ENCODE results near the gene WIZ.

GRCh38 chr19:15442142-15442920 is 7.4 kb downstream of the WIZ start:
- TF ChIP-seq POLR2A (IDR thresholded peaks at IDR 0.05; ENCODE audit: low read depth, low read length), result no peak
- no peak for TF ChIP-seq TAF1 (IDR thresholded peaks at IDR 0.05; ENCODE audit: borderline replicate concordance, low read depth, low read length)
